Glutamatergic neuron (in vitro differentiated cells): Measurements from ENCODE around the gene KHDC3L. TPM values are rescaled to one million over a fixed set of nuclear protein-coding genes. Genes with fewer than 3 reads are reported as not detected.

ENCODE experiments used
- DNase-seq: peaks from one replicate; pipeline ENCODE4 v3.0.0; 2022
- H3K27ac Mint-ChIP-seq: one replicate; pipeline ENCODE4 v1.8.0; 2020; ENCODE audit warnings: mild to moderate bottlenecking, mixed read lengths, inconsistent platforms; ENCODE audit not compliant: unreplicated experiment
- H3K27me3 Mint-ChIP-seq: one replicate; pipeline ENCODE4 v1.8.0; 2020; ENCODE audit warnings: mild to moderate bottlenecking, moderate library complexity, mixed read lengths, inconsistent platforms; ENCODE audit not compliant: unreplicated experiment
- H3K36me3 Mint-ChIP-seq: one replicate; pipeline ENCODE4 v1.8.0; 2020; ENCODE audit warnings: mild to moderate bottlenecking, mixed read lengths, inconsistent platforms; ENCODE audit not compliant: unreplicated experiment
- H3K4me1 Mint-ChIP-seq: one replicate; pipeline ENCODE4 v1.8.0; 2020; ENCODE audit warnings: mild to moderate bottlenecking, low read depth, mixed read lengths, inconsistent platforms; ENCODE audit not compliant: unreplicated experiment
- H3K4me3 Mint-ChIP-seq: one replicate; pipeline ENCODE4 v1.8.0; 2020; ENCODE audit warnings: mild to moderate bottlenecking, mixed read lengths, inconsistent platforms; ENCODE audit not compliant: unreplicated experiment
- H3K9me3 Mint-ChIP-seq: one replicate; pipeline ENCODE4 v1.8.0; 2020; ENCODE audit warnings: mild to moderate bottlenecking, moderate library complexity, mixed read lengths, inconsistent platforms; ENCODE audit not compliant: unreplicated experiment
- CTCF ChIP-seq: fragments of 200-600 bp; sonication (generic); IDR thresholded peaks from one replicate; pipeline ENCODE4 v1.5.0; 2021; ENCODE audit not compliant: partially characterized antibody, unreplicated experiment
- total RNA-seq: library from RNA; stranded (reverse); fragmentation: NEBNext Ultra II Directional; extraction: Animal tissue kit (Norgen Biotek cat#: 25700); gene quantifications from one replicate; pipeline ENCODE4 v1.2.1, GENCODE V29; 2021; ENCODE audit not compliant: unreplicated experiment

Gene KHDC3L
- total RNA-seq, 1 donor from 2014 or later: not detected

GRCh38 chr6:73368675-73369074, 6.2 kb downstream of the KHDC3L start:
- no peaks in the 10 kb centered on the region for H3K36me3 Mint-ChIP-seq
- H3K4me1 Mint-ChIP-seq: no peaks in the 10 kb centered on the region
- H3K27ac Mint-ChIP-seq: no peak overlapping the region

GRCh38 chr6:73369157-73369556, 6.7 kb downstream of the KHDC3L start:
- TF ChIP-seq CTCF: no peak
- Mint-ChIP-seq H3K36me3 (no peaks in the 10 kb centered on the region), H3K27ac (no peak overlapping the region), H3K4me1 (no peaks in the 10 kb centered on the region), H3K4me3 (no peak overlapping the region), H3K27me3 (peaks cover 2% of the 10 kb centered on the region), H3K9me3 (no peaks in the 10 kb centered on the region)
- no peak for DNase-seq

More at GRCh38 chr6:73368675-73369074, 6.2 kb downstream of the KHDC3L start:
- H3K27me3 Mint-ChIP-seq: peaks cover 2% of the 10 kb centered on the region
- H3K9me3 Mint-ChIP-seq: no peaks in the 10 kb centered on the region
- no peak overlapping the region for H3K4me3 Mint-ChIP-seq
- no peak for DNase-seq
- no peak for TF ChIP-seq CTCF

- H3K9me3 Mint-ChIP-seq: no peaks in the 10 kb centered on the region
- H3K27me3 Mint-ChIP-seq: peaks cover 2% of the 10 kb centered on the region
- TF ChIP-seq CTCF: no peak
- DNase-seq: no peak
- H3K4me3 Mint-ChIP-seq: no peak within 1 kb of the TSS
- H3K4me1 Mint-ChIP-seq: no peaks in the 10 kb centered on the region
- no peaks in the 10 kb centered on the region for H3K36me3 Mint-ChIP-seq
- H3K27ac Mint-ChIP-seq: no peak within 1 kb of the TSS
These were observed 7.1 kb downstream of the KHDC3L start, which contains the start of gene OOEP for GRCh38 chr6:73369563-73369962. Gene OOEP (minus strand): TSS chr6:73369897. CDS start chr6:73369792, 105 bp downstream.

- Mint-ChIP-seq H3K9me3 (no peaks in the 10 kb centered on the region), H3K4me1 (no peaks in the 10 kb centered on the region), H3K4me3 (no peak overlapping the region), H3K36me3 (no peaks in the 10 kb centered on the region), H3K27ac (no peak overlapping the region), H3K27me3 (peaks cover 2% of the 10 kb centered on the region)
- DNase-seq: no peak
- no peak for TF ChIP-seq CTCF
These were observed 9.5 kb downstream of the KHDC3L start for GRCh38 chr6:73371984-73372383.

- TF ChIP-seq CTCF: no peak
- Mint-ChIP-seq H3K4me1 (no peaks in the 10 kb centered on the region), H3K4me3 (no peak overlapping the region), H3K27me3 (peaks cover 2% of the 10 kb centered on the region), H3K36me3 (no peaks in the 10 kb centered on the region), H3K27ac (no peak overlapping the region), H3K9me3 (no peaks in the 10 kb centered on the region)
- DNase-seq: no peak
These were observed 10.1 kb downstream of the KHDC3L start for GRCh38 chr6:73372516-73372915.
